HG03558 (cell line): ENCODE data around the gene SLC38A10.

Source experiments
- ATAC-seq: cut with Tn5 transposase; IDR thresholded peaks from one replicate; pipeline ENCODE4 v1.9.1; 2021; ENCODE audit warnings: moderate number of reproducible peaks; ENCODE audit not compliant: unreplicated experiment; ENCODE audit errors: extremely low read depth

The SLC38A10 gene

DNA sequence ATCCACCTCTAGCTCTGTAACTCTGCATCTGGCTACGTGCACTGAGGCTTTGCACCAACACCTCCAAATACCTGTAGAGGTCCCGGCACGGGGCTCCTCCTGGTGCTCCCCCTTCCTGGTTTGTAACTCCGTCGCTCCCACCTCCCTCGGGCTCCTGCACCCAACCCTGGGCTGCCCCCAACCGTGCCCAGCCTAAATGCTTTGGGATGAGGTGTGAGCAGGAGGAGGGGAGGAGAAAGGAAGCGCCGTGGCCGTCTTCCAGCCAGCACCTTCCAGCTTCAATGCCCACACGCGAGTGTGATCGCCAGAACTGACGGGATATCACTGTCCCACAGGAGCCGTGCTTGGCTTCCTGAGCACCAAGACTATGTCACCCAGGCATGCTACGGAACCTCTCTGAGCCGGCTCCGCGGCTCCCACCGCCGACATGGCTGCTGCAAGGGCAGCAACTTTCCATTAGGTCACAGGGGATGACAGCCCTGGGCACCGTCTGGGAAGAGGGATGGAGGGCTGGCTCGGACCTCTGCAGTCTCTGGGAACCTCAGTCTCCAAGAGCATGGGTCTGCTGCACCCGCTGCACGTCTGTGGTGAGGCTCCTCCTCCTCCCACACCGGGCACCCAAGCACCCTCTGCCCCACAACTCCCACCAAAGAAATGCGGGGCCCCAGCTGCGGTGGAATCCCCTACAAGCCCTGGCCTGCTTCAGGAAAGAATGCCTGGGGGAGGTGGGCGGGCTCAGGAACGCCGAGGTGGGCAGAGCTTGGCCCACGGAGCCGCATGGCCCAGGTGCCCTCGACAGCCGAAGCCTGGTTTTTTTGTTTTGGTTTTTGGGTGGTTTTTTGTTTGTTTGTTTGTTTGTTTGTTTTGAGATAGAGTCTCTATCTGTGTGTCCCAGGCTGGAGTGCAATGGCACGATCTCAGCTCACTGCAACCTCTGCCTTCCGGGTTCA is 6.4 kb upstream of the SLC38A10 start:
- ATAC-seq: no peak

DNA sequence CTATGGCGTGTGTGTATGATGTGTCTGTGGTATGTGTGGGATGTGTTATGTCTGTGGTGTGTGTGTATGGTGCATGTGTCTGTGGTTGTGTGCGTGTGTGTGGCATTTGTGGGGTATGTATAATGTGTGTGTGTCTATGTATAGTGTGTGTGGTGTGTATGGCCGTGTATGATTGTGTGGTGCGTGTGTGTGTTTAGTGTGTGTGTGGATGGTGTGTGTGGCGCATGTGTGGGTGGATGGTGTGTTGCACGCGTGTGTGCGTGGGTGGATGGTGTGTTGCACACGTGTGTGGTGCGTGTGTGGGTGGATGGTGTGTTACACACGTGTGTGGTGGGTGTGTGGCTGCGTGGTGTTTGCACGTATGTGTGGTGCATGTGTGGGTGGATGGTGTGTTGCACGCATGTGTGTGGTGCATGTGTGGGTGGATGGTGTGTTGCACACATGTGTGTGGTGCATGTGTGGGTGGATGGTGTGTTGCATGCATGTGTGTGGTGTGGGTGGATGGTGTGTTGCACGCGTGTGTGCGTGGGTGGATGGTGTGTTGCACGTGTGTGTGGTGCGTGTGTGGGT is 5.6 kb upstream of the SLC38A10 start:
- no peak for ATAC-seq

DNA sequence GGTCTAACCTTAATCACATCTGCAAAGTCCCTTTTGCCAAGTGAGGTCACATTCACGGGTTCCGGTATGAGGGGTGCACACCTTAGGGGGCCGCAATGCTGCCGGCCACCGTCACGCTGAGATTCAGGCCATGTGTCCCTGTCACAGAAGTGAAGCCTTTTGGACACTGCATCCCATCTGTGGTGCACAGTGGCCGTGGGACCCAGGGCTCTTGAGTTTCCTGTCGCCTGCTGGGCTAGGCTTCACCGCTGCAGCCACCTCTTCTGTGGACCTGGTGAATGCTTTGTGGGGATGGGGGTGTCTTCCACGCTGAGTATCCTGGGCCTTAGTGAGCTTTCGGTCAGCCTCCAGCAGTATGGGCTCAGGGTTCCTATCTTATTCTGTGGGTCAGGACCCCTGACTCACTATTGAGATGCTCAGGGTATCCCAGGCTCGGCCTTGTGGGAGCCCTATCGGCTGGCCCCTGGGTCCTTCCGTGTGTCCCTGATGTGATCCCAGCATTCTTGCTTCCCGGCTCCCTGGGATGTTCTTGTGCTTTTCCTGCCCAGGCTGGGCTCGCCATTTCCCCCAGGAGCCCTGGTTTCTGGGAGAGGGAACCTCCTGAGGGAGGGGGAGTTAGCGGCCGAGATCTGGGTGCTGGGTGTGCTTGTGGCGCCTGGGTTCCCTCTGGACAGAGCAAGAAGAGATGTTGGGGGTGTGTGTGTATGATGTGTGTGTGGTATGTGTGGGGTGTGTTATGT is 4.9 kb upstream of the SLC38A10 start:
- no peak for ATAC-seq

DNA sequence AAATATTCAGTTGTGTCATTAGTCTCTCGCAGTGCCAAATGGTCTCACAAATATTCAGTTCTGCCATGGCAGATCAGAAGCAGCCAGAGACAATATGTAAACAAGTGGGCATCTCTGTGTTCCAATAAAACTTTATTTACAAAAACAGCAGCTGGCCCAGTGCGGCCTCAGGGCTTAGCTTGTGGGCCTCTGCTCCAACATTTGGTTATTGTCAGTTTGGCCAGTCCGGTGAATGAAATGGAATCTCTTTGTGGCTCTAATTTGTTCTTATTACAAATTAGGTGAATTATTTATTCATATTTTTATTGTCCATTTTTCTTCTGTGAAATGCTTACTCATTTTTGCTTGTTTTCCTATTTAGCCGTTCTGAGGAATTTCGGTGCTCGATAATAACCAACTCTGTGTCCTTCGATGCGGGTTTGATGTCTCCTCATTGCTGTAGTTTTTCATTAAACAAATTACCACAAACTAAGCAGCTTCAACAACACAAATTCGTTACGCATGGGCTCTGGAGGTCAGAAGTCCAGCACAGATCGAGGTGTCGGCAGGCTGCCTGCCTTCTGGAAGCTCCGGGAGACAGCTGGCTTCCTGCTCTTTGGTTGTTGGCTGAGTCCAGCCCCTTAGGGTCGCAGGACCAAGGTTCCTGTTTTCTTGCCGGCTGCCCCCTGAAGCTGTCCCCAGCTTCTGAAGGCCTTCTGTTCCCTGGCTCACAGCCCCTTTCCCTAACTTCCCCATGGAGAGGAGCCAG is 4.1 kb upstream of the SLC38A10 start:
- no peak for ATAC-seq

DNA sequence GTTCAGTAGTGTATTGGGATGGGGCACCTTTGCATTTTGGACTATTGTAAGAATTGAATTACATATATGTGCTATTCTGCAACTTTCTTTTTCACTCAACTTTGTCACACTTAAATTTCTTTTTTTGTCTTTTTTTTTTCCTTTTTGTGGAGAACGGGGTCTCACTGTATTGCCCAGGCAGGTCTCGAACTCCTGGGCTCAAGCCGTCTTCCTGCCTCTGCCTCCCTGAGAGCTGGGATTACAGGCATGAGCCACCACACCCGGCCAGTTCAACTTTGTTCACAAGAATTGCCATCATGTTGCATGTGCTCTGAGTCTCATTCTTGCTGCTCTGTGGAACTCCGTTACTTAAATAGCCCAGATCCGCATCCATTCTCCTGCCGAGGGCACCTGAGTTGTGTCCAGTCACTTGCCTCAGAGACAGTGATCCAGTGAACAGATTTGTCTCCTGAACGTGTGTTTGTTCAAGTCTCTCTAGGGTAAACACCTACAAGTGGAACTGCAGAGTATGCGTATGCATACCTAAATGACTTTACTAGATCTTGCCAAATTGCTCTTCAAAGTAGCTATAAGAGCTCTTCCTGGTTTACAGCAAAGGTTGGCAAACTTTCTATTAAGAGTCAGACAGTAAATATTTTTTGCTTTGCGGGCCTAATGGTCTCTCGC is 3.4 kb upstream of the SLC38A10 start:
- ATAC-seq: no peak

DNA sequence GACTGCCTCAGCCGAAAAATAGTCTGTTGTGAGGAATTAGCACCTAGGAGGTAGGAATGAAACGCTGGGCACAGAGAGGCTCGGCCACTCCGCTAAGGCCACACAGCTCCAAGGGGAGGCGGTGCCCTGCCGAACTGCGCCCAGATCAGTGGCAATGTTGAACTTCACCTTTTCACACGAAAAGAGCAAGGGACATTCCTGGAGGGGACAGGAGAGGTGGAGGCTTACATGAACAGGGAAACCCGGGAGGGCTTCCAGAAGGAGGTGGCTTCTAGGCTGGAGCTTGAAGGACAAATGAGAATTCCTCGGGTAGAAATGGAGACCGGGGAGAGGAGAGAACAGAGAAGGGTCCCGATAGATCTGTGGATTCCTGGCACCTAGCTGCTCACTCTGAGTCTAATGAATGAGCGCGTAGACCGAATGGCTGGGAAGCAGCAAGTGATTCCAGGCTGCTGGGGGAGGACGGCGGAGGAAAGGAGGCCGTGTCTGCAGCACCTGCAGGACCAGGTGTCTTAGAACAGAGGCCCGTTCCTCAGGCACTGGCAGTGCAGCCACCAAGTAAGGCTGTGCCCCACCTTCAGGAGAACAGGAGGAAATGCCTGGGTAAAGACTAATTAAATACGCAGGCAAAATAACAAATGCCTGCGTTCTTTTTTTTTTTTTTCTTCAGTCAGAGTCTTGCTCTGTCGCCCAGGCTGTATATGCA is 722 bp upstream of the SLC38A10 start:
- ATAC-seq: no peak

DNA sequence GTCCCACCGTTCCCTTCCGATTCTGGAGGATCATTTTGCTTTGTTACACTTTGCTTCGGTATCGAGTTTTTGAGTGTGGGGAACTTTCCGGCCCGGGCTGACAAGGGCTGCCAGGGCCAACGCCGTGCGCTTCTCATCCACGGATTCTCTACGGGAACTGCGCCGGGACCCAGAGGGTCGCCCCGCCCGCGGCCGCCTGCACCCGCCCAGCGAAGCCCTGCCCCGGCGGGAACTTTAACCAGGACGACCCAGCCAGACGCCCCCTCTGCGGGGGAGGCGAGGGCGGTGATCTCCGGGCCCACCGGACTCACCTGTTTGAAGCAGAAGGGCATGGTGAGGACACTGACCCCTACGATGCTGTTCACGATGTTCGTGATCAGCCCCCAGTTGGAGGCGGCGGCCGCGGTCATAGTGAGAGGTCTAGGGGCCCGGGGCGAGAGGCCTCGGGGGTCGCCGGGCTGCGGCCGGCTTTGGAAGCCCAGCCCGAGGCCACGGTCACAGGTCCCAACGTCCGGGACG is 536 bp downstream of the SLC38A10 start:
- ATAC-seq: no peak

DNA sequence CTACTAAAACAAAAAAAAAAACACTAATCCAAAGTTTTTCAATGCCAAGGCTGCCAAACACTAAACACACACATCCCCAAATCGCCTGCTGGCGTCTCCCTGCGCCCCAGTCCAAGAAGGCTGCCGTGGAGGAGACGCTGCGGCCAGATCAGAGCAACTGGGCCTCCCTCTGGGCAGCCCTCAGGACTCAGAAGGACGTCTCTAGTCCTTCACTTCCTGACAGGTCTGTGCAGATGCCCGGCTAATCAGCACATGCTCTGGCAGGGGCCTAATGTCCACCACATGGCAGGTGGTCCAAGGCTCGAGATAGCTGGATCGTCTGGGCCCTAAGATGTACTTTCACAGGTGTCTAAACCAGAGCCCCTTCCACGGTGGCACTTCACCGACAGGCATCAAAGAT is 2.7 kb downstream of the SLC38A10 start:
- no peak for ATAC-seq

DNA sequence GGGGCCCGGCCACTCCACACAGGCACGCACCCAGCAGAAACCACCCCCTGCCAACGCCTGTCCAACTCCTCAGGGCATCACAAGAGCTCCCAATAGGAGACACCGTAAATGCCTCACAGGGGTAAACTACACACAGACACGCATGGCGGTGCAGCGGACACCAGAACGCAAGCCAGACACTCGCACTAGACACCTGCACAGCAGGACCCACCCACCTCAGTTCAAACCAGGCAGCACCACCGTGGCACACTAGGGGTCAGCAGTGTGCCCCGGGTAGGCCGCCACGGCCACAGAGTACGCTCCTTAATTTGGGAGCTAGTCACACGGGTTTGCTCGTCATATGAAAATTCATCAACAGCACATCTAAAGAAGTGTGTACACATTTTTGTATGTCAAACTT is 3.4 kb downstream of the SLC38A10 start:
- ATAC-seq: no peak

DNA sequence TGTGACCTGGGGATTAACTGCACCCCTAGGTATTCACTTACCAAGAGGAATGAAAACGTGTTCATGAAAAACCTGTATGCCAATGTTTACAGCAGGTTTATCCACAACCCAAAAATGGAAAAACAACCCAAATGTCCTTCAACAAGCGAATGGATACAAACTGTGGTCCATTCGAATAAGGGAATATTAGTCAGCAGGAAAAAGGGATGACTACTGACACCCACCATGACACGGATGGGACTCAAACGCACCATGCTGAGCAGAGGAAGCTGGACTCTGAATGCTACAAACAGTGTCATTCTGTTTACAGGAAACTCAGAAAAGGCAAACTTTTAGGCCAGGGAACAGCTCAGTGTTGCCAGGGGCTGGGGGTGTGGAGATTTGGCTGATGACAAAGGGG is 4.9 kb downstream of the SLC38A10 start:
- ATAC-seq: no peak

DNA sequence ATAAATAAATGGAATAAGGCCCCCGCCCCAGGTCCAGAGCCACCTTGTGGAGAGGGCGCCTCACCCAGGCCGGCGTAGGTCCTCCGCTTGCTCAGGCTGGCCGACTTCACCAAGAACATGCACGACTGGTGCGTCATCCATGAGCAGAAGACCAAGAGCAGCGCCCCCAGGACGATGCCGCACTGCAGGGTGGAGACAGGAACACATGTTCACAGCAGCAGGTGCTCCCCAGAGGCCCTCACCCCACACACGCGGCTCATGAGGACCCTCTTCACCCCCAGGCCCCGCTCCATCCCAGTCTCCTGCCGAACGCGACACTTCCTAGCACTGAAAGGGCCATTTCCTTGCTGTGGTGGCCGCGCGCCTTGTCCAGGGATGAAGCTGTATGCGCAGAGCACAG is 5.5 kb downstream of the SLC38A10 start:
- ATAC-seq: no peak

DNA sequence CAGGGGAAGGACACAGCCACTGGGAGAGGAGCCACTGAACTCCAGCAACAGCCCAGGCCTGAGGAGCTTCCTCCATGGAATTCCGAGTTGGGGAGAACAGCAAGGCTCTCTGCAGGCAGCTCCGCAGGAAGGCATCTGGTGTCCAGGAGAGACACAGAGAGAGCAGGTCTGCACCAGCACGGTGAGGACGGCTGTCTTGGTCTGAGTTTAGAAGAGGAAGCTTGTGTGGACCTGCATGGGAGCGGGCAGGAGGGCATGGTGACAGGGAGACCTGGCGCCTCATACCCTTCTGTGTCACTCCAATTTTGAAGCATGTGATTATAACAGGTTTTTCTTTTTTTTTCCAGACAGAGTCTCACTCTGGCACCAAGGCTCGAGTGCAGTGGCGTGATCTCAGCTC is 6.4 kb downstream of the SLC38A10 start:
- no peak for ATAC-seq

DNA sequence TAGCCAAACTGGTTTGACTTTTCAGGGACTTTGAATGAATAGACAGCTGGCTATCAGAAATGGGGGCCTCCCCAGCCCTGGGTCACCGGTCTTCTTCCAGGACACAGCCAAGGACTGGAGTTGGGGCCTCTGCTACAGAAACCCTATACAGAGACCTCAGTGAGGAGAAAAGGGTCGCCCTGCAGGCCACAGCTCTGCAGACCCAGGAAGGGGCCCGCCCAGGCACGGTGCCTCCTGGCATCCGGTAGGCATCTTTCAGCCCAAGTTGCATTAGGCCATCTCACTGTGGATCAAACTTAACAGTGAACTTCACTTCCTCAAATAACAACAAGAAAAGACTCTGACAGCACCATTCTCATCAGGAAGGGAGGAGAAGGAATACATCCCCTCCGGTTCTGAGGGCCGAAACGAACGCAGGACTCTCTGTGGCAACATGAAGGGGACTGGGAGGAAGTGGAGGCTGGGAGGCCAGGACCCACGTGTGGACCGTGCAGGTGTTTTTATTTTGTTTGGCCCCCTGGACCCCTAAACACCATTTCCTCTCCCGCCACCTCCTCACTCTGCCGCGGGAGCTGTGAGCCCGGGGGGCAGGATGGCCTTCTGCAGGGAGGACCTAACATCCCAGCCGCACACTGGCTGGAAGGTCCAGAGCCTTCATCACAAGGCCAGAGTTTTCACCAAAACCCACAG is 7.2 kb downstream of the SLC38A10 start:
- no peak for ATAC-seq

DNA sequence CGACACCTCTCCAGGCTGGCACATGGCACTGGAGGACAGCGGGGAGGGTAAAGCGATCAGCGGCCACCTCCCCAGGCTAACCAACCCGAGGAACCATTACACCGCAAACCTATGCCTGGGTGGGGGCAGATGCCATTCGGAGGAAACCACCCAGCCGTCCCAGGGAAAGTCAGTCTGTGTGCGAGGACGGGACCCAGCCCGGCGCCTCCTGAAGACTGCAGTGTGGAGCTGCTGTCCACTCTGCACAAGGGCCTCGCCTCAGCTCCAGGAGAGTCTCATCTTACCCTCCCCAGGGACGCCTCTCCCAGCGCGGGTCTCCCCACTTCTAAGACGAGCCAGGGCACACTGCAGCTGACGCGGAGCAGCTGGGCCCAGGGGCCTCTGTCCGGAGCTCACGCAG is 8.0 kb downstream of the SLC38A10 start:
- no peak for ATAC-seq

DNA sequence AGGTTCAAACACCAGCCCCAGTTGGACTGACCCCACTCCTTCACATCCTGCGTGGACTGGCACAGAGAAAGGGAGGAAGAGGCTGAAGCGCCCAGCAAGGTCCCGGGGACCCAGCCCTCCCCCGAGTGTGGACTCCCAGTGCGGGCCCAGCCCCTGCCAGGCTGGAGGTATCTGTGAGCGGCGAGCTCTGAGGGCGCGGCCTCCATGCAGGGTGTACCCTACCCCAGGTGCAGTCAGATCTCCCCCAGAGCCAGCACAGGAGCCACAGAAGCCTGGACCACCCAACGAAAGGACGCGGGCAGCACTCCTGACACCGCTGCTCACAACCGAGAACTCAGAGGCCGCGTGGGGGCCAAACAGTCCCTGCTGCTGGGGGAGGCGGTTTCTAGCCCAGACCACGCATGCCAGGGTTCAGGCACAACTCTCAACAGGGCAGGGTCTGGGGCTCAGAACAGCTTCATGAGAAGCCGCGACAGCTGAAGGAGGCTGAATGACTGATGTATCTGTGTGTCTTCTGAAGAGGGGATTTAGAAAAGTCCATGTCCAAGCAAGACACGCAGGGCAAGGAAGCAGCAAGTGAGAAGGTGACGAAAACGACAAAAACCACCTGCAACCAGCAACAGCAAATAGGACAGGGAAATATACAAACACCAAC is 8.5 kb downstream of the SLC38A10 start:
- no peak for ATAC-seq

DNA sequence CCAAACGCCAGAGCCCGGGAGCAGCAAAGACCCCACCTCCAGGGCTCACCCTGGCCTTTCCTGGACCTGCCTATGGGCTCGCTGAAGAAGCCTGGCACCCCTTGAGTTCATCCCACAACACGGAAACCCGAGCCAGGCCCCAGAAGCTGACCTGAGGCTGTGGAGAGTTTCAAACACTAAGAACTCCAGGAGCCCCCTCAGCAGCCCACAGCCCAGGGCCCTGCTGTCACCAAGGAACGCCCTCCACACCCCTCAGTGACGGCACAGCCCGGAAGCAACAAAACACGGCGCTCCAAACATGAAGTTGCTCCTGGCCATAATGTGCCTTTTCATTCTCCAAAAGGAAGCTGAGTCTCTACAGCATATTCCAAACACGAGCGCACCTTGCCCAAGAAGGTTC is 9.2 kb downstream of the SLC38A10 start:
- no peak for ATAC-seq

DNA sequence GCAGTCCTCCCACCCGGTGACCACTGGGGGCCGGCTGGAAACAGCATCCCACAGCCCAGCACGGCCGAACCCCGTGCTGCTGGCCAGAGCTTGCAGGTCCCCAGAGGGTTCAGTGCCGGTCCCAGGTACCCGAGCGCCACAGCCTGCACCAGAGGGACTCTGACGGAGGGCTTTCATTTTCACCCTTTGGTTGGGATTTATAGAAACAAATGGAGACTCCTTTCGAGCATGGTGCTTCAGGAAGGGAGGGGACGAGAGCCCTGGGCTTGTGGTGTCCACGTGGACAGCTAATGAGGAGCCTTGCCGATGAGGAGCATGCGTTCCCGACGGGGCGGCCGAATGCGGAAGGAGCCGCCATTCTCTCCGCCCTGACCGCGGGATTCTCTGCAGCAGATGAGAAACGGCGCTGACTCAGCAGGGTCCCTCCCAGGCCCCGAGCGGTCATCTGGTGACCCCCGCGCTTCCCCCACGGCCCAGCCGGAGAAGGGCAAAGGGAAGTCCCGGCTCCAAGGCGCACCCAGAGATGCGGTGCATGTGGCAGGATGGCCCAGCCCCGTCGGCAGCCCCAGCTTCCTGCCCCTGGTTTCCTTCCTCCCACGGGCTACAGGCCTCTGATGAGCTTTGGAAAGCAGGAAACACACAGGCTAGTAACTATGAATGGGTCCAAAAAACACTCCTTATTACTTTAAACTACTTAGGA is 9.8 kb downstream of the SLC38A10 start:
- no peak for ATAC-seq

DNA sequence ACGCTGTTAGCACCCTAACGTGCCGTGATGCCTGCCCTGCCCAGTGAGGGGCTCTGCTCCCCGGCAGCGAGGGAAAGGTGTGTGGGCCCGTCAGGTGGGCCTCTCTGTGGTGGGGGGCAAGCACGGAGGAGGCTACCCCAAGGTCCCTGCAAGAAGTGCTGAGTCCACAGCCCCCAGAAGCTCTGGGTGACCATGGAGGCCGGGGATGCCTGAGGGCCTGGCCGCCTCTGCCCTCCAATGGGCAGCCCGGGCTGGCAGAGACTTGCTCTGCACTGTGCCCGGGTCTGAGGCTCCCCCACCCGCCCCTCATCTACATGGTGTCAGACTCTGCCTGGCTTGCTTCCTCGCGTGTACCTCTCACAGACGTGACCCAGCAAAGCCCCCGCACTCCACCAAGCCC is 12.2 kb downstream of the SLC38A10 start:
- ATAC-seq: no peak
